GM12875 (cell line): ENCODE data around the gene C1QL4.
A peak's percentile ranks its signal among the peaks of the same experiment; 100 is the strongest.

Source experiments
- H3K4me3 ChIP-seq: one replicate; pipeline ENCODE4 v1.5.1; 2011; ENCODE audit warnings: low read depth, low read length, control low read depth
- TF ChIP-seq, protein P1 (sequence below): IDR thresholded peaks from 2 replicates; pipeline ENCODE4 v1.5.1; 2011; ENCODE audit warnings: low read depth, mild to moderate bottlenecking, control low read depth, inconsistent platforms, low read length, moderate library complexity, borderline replicate concordance; ENCODE audit not compliant: insufficient read depth

The C1QL4 gene

DNA sequence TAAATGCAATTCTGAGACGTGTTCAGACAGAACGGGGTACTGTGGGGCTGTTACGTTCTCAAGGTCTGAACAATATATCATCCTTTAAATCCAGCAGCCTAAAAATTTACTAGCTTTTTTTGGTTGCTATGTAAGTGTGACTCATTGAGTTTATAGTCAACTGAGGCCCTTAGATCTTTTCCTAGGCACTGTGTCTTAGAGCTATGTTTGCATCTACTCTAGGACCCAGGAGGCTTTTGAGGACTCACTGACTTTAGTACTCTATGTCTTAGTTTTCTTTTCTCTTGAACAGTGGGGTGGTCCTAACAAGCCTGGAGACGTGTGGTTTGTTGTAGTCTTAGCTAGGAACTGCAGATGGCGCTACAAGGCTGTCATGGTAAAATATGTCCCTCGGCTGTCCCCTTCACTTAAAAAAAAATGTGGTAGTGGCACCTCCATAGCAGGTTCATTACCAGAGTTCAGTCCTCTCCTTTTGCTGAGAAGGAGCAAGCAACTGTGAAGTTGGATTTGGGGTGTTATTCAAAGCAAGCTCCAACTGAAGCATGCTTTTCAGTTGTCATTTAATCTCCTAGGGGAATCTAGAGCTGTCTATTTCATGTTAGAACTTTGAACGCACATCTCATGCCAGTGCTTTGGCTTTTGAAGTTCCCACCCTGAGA is 21.6 kb upstream of the C1QL4 start:
- H3K4me3 ChIP-seq = no peak overlapping the region
- TF ChIP-seq, protein P1, sequence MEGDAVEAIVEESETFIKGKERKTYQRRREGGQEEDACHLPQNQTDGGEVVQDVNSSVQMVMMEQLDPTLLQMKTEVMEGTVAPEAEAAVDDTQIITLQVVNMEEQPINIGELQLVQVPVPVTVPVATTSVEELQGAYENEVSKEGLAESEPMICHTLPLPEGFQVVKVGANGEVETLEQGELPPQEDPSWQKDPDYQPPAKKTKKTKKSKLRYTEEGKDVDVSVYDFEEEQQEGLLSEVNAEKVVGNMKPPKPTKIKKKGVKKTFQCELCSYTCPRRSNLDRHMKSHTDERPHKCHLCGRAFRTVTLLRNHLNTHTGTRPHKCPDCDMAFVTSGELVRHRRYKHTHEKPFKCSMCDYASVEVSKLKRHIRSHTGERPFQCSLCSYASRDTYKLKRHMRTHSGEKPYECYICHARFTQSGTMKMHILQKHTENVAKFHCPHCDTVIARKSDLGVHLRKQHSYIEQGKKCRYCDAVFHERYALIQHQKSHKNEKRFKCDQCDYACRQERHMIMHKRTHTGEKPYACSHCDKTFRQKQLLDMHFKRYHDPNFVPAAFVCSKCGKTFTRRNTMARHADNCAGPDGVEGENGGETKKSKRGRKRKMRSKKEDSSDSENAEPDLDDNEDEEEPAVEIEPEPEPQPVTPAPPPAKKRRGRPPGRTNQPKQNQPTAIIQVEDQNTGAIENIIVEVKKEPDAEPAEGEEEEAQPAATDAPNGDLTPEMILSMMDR = peak; percentile 69; the same call in 1 of the 2 replicates

DNA sequence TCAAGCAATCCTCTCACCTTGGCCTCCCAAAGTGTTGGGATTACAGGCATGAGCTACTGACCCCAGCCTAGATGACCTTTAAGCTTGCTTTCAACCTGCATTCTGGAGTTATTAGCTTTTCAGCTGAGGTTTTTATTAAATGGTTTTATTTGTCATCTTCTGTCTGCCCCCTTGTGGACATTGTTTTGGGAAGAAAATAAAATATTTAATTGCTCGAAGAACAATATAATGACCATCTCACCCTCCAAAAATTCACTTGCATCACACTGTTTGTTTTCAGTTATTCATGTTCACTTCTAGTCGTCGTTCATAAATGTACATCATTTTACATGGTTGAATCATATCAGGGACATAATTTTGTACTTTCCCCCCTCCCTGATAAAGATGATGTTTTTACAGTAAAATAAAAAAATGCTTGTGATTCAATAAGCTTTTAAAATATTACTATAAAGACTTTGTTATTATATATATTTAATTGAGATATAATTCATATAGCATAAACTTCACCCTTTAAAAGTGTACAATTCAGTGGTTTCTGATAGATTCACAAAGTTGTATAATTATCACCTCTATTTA is 20.2 kb upstream of the C1QL4 start:
- no peak overlapping the region for H3K4me3 ChIP-seq
- TF ChIP-seq, protein P1 = 0 out of 2 replicates have a peak, but pooled peaks have one; percentile 10

DNA sequence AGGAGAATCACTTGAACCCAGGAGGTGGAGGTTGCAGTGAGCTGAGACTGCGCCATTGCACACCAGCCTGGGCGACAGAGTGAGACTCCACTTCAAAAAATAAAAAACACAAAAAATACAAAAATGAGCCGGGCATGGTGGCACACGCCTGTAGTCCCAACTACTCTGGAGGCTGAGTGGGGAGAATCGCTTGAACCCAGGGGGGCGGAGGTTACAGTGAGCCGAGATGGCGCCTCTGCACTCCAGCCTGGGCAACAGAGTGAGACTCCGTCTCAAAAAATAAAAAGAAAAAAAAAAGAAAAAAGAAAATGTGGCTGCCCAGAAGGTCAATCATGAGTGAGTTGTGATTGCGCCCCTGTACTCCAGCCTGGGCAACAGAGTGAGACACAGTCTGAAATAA is 18.9 kb upstream of the C1QL4 start:
- H3K4me3 ChIP-seq = no peak overlapping the region
- TF ChIP-seq, protein P1 = no peak

DNA sequence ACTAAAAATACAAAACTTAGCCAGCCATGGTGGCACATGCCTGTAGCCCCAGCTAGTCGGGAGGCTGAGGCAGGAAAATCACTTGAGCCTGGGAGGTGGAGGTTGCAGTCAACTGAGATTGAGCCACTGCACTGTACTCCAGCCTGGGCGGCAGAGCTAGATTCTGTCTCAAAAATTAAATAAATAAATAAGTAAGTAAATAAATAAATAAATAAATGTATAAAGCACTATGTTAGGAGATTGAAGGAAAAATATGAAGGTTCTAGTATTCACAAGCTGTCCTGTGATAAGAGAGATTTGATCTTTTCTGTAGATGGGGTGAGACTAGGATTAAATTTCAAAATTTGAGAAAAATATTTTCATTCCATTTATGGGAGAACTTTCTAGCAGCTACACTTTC is 15.4 kb upstream of the C1QL4 start:
- H3K4me3 ChIP-seq = no peak overlapping the region
- TF ChIP-seq, protein P1 = no peak

DNA sequence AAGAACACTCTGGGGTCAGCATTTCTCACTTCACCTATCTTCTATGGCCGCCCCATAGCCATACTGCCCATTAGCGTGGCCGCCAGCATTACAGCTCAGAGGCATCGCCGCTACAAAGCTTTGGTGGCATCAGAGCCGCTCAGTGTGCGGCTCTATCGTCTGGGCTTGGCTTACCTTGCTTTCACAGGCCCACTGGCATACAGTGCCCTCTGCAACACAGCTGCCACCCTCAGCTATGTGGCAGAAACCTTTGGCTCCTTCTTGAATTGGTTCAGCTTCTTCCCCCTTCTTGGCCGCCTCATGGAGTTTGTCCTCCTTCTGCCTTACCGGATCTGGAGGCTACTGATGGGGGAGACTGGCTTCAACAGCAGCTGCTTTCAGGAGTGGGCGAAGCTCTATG is 12.3 kb upstream of the C1QL4 start:
- TF ChIP-seq, protein P1 = no peak
- no peak overlapping the region for H3K4me3 ChIP-seq

DNA sequence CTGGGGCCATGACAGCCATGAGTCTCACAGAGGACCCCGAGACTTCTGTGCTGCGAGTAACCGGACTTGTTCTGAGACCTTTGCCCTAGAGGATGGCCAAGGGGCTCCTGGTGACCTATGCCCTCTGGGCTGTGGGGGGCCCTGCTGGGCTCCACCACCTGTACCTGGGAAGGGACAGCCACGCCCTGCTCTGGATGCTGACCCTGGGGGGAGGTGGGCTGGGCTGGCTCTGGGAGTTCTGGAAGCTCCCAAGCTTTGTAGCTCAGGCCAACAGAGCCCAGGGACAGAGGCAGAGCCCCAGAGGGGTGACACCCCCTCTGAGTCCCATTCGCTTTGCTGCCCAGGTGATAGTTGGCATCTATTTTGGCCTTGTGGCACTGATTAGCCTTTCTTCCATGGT is 11.8 kb upstream of the C1QL4 start:
- H3K4me3 ChIP-seq = no peak overlapping the region
- TF ChIP-seq, protein P1 = no peak
